Activated naive CD4-positive, alpha-beta T cell treated with anti-CD3 and anti-CD28 coated beads, Interleukin-2, amount 50 U/mL, for 24 hours (primary cell): Measurements from ENCODE around the gene ALDH3A1.
A peak's percentile ranks its signal among the peaks of the same experiment; 100 is the strongest.

ENCODE experiments used
- H3K27ac Mint-ChIP-seq: one replicate; pipeline ENCODE4 v1.8.0; 2021; ENCODE audit warnings: mild to moderate bottlenecking, mixed read lengths
- H3K27me3 Mint-ChIP-seq: one replicate; pipeline ENCODE4 v1.8.0; 2021; ENCODE audit warnings: mixed read lengths
- H3K36me3 Mint-ChIP-seq: one replicate; pipeline ENCODE4 v1.8.0; 2021; ENCODE audit warnings: mixed read lengths
- H3K4me1 Mint-ChIP-seq: one replicate; pipeline ENCODE4 v1.8.0; 2021; ENCODE audit warnings: mixed read lengths
- H3K4me3 Mint-ChIP-seq: one replicate; pipeline ENCODE4 v1.8.0; 2021; ENCODE audit warnings: mild to moderate bottlenecking, mixed read lengths
- H3K9me3 Mint-ChIP-seq: one replicate; pipeline ENCODE4 v1.8.0; 2021; ENCODE audit warnings: mixed read lengths

The ALDH3A1 gene

DNA sequence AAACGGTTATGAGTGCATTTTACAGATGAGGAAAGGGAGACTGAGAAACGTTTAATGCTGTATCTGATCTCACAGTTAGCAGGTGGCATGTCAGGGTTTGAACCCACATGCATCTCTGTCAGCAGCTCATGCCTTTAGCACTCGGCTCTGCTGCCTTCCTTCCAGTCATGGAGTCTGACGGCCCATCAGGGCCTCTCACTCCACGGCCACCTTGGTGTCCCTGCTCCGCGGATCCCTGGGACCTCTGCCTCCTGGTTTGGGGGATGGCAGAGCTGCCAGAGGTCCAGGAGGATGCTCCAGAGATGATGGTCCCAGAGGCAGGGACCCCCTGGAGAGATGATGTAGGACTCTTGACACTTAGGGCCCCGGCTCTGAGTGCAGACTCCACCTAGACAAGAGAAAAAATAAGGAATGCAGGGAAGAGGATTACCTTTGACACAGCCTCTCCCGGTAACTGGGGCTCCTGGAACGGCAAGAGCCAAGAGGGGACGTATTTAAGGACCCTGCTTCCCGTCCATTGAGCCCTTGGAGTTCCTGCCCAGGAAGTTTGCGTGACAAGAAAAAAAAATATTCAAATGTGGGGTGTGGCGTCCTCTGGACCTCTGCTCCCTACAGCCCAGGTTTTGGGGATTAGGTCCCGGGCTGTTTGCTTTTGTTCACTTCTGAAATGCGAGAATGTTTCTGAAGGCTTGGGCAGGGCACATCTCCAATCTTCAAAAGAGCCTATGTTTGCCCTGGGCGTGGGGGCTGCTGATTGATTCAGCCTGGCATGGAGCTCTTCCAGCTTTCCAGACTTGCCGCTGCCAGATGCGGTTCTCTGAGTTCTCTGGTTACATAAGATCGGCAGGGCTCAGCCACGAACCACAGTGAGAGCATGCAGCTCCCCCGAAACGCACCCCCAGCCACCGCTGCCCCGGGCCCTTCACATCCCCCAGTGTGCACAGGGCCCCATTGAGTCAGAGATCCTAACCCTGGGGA, at the start of gene ALDH3A1:
ALDH3A1 (minus strand) TSS at position 470 of the 978 bp plus-strand sequence. CDS start 3,169 bp downstream, outside the sequence.
- Mint-ChIP-seq H3K4me1 (peaks cover 11% of the 10 kb centered on the region), H3K9me3 (no peaks in the 10 kb centered on the region), H3K27ac (no peak within 1 kb of the TSS), H3K4me3 (no peak within 1 kb of the TSS), H3K27me3 (no peaks in the 10 kb centered on the region), H3K36me3 (no peaks in the 10 kb centered on the region)

DNA sequence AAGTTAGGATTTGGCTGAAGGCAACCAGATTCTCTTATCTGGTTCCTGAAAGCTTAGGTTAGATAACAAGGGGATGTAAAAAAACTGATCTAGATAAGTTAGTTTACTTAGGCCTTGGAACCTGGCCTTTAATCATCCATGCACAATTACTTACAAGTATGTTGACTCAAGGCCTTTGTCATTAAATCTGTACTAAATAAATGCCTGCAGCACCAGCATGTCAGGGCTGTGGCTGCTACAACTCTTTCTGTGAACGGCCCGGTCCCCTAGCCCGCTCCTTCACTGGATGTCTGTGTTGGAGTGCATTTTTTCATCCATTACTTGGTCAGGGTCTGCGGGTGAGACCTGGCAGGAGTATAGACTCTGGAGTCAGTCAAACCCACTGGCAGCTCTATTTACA, 48.4 kb upstream of the ALDH3A1 start:
- Mint-ChIP-seq H3K27me3 (no peaks in the 10 kb centered on the region), H3K4me1 (peaks cover 20% of the 10 kb centered on the region), H3K27ac (no peak overlapping the region), H3K36me3 (peaks cover 54% of the 10 kb centered on the region), H3K9me3 (no peaks in the 10 kb centered on the region), H3K4me3 (no peak overlapping the region)

DNA sequence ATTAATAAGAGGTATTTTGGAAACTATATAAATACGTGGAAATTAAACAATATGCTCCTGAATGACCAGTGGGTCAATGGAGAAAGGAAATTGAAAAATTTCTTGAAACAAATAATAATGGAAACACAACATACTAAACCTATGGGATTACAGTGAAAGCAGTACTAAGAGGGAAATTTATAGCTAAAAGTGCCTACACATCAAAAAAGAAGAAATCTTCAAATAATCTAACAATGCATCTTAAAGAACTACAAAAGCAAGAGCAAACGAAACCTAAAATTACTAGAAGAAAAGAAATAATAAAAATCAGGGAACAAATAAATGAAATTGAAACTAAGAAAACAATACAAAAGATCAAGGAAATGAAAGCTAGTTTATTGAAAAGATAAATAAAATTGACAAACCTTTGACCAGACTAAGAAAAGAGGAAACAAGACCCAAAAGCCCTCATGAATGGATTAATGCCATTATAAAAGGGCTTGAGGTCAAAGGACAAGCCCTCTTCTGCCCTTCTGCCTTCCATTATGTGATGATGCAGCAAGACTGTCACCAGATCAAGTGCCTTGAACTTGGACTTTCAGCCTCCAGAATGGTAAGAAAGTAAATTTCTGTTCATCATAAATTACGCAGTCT, 43.9 kb upstream of the ALDH3A1 start:
- Mint-ChIP-seq H3K9me3 (no peaks in the 10 kb centered on the region), H3K36me3 (peaks cover 63% of the 10 kb centered on the region), H3K27ac (no peak overlapping the region), H3K4me1 (peaks cover 10% of the 10 kb centered on the region), H3K4me3 (no peak overlapping the region), H3K27me3 (no peaks in the 10 kb centered on the region)

DNA sequence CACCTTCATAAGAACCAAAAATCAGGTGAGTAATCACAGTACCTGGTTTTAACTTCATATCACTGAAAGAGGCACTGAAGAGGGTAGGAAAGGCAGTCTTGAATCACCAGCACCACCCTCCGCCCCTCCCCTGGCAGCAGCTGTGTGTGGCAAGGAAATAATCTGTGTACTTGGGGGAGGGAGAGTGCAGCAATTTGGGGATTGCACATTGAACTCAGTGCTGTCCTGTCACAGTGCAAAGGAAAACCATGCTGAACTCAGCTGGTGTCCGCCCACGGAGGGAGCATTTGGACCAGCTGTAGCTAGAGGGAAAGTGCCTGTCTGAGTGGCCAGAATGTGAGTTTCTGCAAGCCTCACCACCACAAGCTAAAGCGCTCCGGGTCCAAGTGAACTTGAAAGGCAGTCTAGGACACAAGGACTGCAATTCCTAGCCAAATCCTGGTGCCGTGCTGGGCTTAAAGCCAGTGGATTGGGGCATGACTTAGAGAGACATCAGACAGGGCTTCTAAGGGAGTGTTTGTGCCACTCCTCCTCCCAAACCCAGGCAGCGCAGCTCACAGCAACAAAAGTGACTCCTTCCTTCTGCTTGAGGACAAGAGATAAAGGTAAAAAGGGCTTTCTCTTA, 39.7 kb upstream of the ALDH3A1 start:
- H3K4me3 Mint-ChIP-seq: no peak overlapping the region
- no peaks in the 10 kb centered on the region for H3K27me3 Mint-ChIP-seq
- peaks cover 32% of the 10 kb centered on the region for H3K36me3 Mint-ChIP-seq
- no peaks in the 10 kb centered on the region for H3K9me3 Mint-ChIP-seq
- H3K4me1 Mint-ChIP-seq: peaks cover 10% of the 10 kb centered on the region
- H3K27ac Mint-ChIP-seq: no peak overlapping the region

DNA sequence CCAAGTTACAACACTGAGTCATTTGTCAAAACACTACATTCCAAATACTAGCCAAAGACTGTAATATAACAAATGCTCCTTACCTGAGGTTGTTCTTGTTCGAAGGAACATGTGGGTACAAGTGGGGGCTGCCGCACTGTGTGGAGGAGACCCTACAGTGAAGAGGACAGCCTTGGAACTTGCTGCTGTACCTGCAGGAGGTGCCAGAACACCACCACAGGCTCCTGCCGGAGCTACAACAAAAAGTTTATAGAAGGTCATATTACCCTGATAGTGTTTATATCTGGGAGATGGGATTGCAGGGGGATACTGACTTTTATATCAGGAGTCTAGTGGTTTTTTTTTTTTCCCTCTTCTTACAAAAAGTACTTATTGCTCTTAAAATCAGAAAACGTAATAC, 37.8 kb upstream of the ALDH3A1 start:
- H3K27me3 Mint-ChIP-seq: no peaks in the 10 kb centered on the region
- H3K27ac Mint-ChIP-seq: no peak overlapping the region
- H3K4me3 Mint-ChIP-seq: no peak overlapping the region
- H3K4me1 Mint-ChIP-seq: peaks cover 7% of the 10 kb centered on the region
- no peaks in the 10 kb centered on the region for H3K9me3 Mint-ChIP-seq
- peaks cover 29% of the 10 kb centered on the region for H3K36me3 Mint-ChIP-seq

DNA sequence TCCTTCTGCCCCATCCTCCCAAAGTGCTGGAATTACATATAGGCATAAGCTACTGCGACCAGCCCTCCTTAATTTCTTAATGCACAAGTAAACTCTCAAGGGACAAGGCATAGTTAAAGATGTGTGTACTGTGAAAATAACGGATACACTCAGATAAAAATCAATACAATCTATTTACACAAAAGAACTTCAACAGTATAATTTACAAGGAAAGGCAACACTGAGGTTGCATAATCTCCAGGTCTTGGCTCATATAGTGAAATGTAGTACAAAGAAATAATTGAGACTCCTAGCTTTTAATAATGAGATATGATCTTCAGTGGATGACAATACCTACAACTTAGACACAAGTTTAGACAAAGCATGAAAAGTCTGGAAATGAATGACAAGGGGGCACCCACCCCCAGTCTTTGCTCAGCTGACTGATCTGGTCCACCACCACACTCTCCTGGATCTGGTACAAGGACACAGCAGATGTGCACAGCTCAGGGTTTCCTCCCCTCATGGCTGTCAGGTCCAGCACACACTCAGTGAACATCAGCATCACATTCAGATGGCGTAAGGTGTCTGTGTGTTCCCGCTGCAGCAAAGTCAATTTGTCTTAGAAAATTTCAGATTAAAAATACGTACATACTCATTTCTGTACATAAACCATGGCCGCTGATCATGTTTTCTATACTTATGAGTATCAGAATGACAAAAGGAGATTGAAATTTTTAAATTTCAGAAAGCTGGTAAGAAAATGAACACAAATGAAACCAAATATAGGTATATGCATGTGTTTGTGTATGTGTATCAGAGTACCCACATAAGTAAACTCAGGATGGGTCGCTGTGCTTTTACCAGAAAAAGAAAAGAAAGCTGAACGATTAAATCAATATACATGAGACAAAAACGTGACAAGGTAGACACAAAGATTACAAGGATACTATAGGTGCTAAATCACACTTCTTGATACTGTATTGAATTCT, 33.7 kb upstream of the ALDH3A1 start:
- Mint-ChIP-seq H3K4me3 (no peak overlapping the region), H3K9me3 (no peaks in the 10 kb centered on the region), H3K27ac (no peak overlapping the region), H3K36me3 (peaks cover 12% of the 10 kb centered on the region), H3K27me3 (no peaks in the 10 kb centered on the region), H3K4me1 (peaks cover 2% of the 10 kb centered on the region)

DNA sequence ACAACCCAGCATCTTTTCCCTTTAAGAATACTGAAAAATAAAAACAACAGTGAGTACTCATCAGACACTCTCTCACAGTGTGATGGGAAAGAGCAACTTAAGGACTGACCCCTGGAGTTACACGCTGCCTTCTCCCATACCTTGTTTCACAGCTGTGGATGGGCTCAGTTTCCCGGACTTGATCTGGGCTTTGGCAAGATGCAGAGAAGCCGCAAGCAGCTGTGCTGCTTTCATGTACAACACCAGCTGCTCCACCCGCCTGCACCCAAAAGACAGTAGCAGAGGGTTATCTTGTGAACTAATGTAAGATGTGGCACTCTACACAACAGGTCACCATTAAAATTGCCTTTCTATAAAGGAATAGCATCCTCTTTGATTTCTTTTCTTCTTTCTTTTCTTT, 32.7 kb upstream of the ALDH3A1 start:
- Mint-ChIP-seq H3K4me1 (peaks cover 11% of the 10 kb centered on the region), H3K27ac (no peak overlapping the region), H3K9me3 (no peaks in the 10 kb centered on the region), H3K4me3 (no peak overlapping the region), H3K27me3 (no peaks in the 10 kb centered on the region), H3K36me3 (peaks cover 13% of the 10 kb centered on the region)

DNA sequence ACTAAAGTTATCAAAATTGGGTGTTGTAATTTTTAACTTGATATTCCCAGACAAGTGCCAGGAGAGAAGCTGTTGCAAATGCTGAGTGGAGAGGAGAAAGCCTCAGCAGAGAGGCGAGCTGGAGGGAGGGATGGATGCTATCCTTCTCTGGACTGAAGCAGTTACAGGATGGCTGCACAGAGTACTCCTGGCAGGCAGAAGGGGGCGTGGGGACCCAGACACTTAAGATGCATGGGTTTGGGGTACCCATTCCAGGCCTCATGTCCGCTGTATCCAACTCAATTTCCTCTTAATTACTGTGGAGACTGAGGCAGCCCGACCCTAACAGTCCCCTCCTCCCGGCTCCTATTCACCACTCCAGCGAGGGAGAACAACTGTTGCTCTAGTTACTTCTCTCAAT, 25.4 kb upstream of the ALDH3A1 start:
- H3K36me3 Mint-ChIP-seq: peaks cover 4% of the 10 kb centered on the region
- H3K4me3 Mint-ChIP-seq: no peak overlapping the region
- H3K27me3 Mint-ChIP-seq: no peaks in the 10 kb centered on the region
- no peak overlapping the region for H3K27ac Mint-ChIP-seq
- H3K4me1 Mint-ChIP-seq: peaks cover 74% of the 10 kb centered on the region
- no peaks in the 10 kb centered on the region for H3K9me3 Mint-ChIP-seq

DNA sequence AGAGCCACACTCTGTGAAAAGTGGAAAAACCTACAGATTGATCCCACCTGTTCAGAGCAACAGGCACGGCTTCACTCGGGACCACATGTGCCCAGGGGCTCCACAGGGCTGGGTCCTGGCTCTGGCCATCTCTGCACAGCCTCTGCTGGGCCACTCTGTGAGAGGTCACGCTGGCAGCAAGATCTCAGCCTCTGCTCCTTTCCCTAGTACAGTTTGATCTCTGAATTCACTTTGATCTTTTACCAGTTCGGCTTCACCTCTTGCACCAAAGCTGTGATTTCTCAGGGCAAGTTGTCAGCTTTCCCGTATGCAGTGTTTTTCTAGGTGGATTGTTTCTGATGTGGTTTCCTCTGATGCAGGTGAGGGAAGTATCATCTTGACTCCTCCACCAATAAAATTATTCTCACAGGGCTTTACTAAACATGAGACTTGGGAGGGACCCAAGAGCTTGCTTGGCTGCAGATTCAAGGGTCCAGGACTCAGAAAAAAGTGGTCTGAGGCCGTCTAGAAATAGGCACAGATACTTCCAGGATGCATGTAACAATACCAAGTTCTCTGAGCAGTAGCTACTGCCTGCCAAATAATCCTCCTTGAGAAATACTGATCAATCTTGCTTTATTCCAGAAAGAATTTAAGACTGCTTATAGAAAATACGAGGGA, 24.0 kb upstream of the ALDH3A1 start:
- Mint-ChIP-seq H3K4me1 (peaks cover 87% of the 10 kb centered on the region), H3K36me3 (peaks cover 4% of the 10 kb centered on the region), H3K4me3 (peak overlapping the region; percentile 75), H3K27ac (peak overlapping the region; percentile 81), H3K9me3 (no peaks in the 10 kb centered on the region), H3K27me3 (no peaks in the 10 kb centered on the region)

DNA sequence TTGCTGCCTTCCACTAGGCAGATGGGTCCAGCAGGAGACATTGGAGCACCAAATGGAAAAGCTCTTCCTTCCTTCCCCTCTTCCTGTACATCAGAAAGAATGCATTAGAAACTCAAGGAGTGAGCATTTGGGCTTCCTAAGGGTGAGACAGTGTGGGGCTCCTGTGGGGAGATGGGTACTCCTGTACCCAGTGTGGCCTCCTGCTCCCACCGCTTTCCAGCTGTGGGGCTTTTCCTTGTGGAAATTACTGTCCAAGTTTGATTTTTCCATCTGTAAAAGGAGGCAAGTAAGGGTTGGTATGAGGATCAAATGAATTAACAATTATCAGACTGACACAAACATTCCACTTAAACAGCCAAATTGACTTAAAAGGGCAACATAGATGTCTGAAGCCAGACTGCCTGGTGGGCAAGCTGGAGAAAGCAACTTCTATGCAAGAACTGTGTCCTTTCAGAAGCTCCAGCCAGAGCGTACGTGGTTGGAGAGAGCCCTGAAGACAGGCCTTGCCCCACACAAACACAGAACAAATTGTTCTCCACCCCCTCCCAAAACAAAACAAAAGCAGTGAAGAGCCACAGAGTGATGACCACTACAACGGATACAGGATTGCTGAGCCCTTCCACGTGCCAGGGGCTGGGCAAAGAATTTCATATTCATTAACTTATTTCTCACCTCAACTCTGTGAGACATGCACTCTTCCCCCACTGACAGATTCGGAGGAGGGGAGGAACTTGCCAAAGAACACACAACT, 23.1 kb upstream of the ALDH3A1 start:
- no peaks in the 10 kb centered on the region for H3K9me3 Mint-ChIP-seq
- peak overlapping the region; percentile 75 for H3K4me3 Mint-ChIP-seq
- H3K36me3 Mint-ChIP-seq: peaks cover 4% of the 10 kb centered on the region
- H3K4me1 Mint-ChIP-seq: peaks cover 86% of the 10 kb centered on the region
- H3K27ac Mint-ChIP-seq: peak overlapping the region; percentile 82
- no peaks in the 10 kb centered on the region for H3K27me3 Mint-ChIP-seq

DNA sequence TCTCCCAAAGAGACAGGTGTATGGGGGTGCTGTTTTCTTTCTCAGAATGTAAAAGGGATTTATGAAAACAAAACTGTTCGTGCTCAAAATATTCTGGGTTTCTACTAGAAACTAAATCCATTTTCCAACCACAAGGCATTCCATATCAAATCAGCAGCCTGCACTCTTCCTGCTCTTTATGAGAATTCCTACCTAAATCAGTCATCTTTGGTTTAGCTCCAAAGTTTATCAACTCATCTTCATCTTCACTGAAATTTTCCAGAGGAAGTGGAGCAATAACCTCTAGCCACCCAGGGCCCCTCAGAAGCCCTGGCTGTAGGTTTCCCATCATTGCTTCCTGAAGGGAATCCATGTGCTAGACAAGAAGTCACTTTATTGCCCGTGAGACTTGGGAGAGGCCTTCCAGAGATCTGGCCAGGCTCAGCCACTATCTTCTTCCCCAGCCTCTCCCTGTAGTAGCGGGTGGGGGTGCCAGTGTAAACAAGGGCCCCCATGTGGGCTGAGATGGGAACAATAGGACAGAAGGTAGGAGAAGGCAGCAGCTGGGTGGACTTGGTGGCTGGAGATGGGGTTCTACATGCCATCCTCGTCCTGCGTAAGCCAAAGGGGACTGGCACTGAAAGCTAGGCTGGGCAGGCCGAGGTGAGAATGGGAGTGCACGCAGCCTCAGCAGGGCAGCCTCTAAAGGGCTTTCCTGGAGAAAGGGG, 22.0 kb upstream of the ALDH3A1 start:
- Mint-ChIP-seq H3K27ac (peak overlapping the region; percentile 31), H3K27me3 (no peaks in the 10 kb centered on the region), H3K4me3 (no peak overlapping the region), H3K36me3 (no peaks in the 10 kb centered on the region), H3K9me3 (no peaks in the 10 kb centered on the region), H3K4me1 (peaks cover 75% of the 10 kb centered on the region)

DNA sequence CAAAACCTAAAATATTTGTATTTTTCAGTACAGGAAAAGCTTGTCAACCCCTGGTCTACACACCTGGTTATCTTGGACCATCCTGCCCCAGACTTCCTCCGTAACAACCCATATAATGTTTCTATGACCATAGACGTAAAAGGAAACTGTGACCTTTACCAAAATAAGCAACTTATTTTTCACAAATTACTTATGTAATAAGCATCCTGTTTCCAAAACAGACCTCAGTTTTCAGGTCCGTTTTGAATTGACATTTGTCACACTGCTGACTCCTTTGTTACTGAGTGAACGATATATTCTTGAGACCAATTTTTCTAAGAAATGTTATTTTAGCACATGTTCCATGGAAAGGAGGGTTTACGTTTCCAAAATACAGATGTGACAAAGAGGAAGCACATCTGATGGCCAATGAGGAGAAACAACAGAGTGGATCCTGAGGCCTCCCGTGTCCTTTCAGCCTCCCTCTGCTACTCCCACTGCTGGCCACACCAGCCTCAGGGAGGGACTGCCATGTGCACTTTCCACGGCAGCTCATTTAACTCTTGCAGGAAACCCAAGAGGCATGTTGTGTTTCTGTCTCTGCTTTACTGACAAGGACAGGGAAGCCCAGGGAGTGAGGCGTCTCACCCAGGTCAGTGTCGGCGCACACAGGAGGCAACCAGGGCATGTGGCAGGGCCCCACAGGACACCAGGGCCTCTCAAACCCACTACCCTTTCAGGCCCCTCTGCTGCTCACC, 20.1 kb upstream of the ALDH3A1 start:
- no peaks in the 10 kb centered on the region for H3K36me3 Mint-ChIP-seq
- H3K9me3 Mint-ChIP-seq: no peaks in the 10 kb centered on the region
- H3K4me3 Mint-ChIP-seq: no peak overlapping the region
- peaks cover 65% of the 10 kb centered on the region for H3K4me1 Mint-ChIP-seq
- H3K27ac Mint-ChIP-seq: peak overlapping the region; percentile 59
- H3K27me3 Mint-ChIP-seq: no peaks in the 10 kb centered on the region
